NCI-H510A (cell line): ENCODE data around the gene KIF3A.

ENCODE experiments used
- DNase-seq: peaks from one replicate; lab custom pipeline; 2025; lab: John Stamatoyannopoulos, UW

Gene KIF3A

GRCh38 chr5:132662925-132663770 is 74.2 kb downstream of the KIF3A start:
- no peak for DNase-seq

- DNase-seq, result no peak
These were observed 75.3 kb downstream of the KIF3A start for GRCh38 chr5:132662004-132662401.

- no peak for DNase-seq
These were observed 75.9 kb downstream of the KIF3A start for GRCh38 chr5:132661231-132662003.

- no peak for DNase-seq
These were observed 77.5 kb downstream of the KIF3A start for GRCh38 chr5:132659598-132660493.

GRCh38 chr5:132658381-132659302 is 78.7 kb downstream of the KIF3A start:
- no peak for DNase-seq

GRCh38 chr5:132657676-132658380 is 79.5 kb downstream of the KIF3A start, which contains the start of gene IL13:
TSS of gene IL13 (plus strand) at chr5:132658173. CDS start at chr5:132658187, 14 bp downstream.
- DNase-seq, result no peak

- DNase-seq, result no peak
These were observed 80.5 kb downstream of the KIF3A start for GRCh38 chr5:132656774-132657355.

GRCh38 chr5:132655821-132656773 is 81.2 kb downstream of the KIF3A start:
- DNase-seq, result no peak

- DNase-seq, result no peak
These were observed 83.6 kb downstream of the KIF3A start for GRCh38 chr5:132653716-132654115.

GRCh38 chr5:132651838-132652469 is 85.4 kb downstream of the KIF3A start:
- DNase-seq, result no peak

- no peak for DNase-seq
These were observed 89.0 kb downstream of the KIF3A start for GRCh38 chr5:132648355-132648754.

- DNase-seq, result no peak
These were observed 89.9 kb downstream of the KIF3A start for GRCh38 chr5:132647473-132647872.

- no peak for DNase-seq
These were observed 90.6 kb downstream of the KIF3A start for GRCh38 chr5:132646583-132647266.

GRCh38 chr5:132644177-132644576 is 93.2 kb downstream of the KIF3A start:
- DNase-seq, result no peak
